Stimulated activated naive CD8-positive, alpha-beta T cell treated with anti-CD3 and anti-CD28 coated beads, Interleukin-15, Interleukin-2, amounts not matched to agents 100 U/mL and 50 U/mL, for 24 hours (primary cell): Measurements from ENCODE around the gene ZFPL1.

Experiments used
- ATAC-seq: fragments of 150-1000 bp; cut with Tn5 transposase; one replicate; pipeline ENCODE4 v1.10.0; 2021
- DNase-seq: peaks from one replicate; pipeline ENCODE4 v3.0.0; 2021

Gene ZFPL1

GRCh38 chr11:65095427-65095826 lies 11.4 kb downstream of the ZFPL1 start:
- DNase-seq, result no peak
- no peak for ATAC-seq

DNA sequence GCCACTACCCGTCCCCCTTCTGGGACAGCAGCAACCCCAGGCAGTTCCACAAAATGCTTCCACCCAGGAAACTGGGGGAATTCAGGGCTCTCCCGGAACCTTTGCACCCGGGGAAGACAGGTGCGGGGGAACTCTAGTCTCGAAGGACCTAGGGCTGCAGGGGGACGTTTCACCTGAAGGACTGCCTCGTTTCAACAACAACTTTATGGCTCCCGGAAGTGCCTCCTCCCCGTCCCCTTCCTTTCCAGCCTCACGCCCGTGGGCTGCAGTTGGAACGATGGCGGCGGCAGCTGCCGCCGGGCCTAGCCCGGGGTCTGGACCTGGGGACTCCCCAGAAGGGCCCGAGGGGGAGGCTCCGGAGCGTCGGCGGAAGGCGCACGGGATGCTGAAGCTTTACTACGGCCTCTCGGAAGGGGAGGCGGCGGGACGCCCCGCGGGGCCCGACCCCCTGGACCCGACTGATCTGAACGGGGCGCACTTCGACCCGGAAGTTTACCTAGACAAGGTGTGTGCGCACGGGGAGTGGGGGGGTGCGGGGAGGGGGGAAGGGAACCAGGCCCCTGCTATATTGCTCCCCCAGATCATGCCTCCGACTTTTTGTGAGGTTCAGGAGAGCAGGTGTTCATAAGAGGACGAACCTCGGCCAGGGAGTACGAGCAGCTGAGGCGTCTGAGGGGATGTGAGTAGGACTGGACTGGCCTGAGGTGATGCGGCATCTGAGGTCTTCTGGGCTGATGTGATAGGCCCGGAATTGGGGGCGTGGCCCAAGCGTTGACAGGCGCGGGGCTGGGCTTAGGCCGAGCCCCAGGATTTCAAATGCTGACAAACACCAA lies 12.2 kb downstream of the ZFPL1 start, which contains the start of gene VPS51:
TSS of gene VPS51 (plus strand) at position 241 of the 833 bp plus-strand sequence. CDS start at position 278, 37 bp downstream.
- ATAC-seq, result peak; percentile 96
- peak; percentile 88 for DNase-seq

DNA sequence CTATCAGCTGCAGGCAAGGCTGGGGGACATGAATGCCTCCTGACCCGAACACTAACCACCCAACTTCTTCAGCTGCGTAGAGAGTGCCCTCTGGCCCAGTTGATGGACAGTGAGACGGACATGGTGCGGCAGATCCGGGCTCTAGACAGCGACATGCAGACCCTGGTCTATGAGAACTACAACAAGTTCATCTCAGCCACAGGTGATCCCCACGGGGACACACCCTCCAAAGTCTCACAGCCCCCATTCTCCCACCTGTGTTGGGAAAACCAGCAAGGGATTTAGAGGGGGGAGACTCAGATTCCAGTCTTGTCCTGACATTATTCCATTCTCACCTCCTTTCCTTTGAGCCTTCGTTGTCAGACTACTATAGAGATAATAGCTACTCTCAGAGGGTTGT lies 12.9 kb downstream of the ZFPL1 start:
- DNase-seq, result no peak
- no peak for ATAC-seq

GRCh38 chr11:65100674-65101350 lies 16.8 kb downstream of the ZFPL1 start:
- no peak for ATAC-seq
- DNase-seq, result no peak

GRCh38 chr11:65102142-65103095 lies 18.4 kb downstream of the ZFPL1 start:
- ATAC-seq (no peak), DNase-seq (no peak)

- ATAC-seq (no peak), DNase-seq (no peak)
Observed at GRCh38 chr11:65103476-65103875, 19.5 kb downstream of the ZFPL1 start.

- no peak for ATAC-seq
- DNase-seq, result no peak
Observed at GRCh38 chr11:65104628-65105027, 20.6 kb downstream of the ZFPL1 start.

DNA sequence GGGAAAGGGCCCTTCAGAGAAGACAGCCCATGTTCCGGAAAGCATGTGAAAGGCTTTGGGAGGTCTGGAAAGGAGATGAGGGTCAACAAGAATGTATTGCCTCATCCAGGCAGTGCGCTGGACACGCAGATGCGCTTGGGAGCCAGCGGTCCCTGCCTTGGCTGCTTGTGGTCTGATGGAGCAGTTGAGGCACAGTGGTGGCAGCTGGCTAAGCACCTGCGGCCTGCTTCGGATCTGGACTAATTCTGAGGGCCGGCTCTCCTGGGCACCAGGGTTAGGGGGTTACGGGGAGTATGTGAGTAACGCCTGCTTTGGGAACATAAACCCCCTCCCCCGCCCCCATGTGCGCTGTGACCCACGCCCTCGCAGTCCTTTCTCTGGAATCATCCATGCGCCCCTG lies 23.1 kb downstream of the ZFPL1 start:
- DNase-seq (no peak), ATAC-seq (no peak)

DNA sequence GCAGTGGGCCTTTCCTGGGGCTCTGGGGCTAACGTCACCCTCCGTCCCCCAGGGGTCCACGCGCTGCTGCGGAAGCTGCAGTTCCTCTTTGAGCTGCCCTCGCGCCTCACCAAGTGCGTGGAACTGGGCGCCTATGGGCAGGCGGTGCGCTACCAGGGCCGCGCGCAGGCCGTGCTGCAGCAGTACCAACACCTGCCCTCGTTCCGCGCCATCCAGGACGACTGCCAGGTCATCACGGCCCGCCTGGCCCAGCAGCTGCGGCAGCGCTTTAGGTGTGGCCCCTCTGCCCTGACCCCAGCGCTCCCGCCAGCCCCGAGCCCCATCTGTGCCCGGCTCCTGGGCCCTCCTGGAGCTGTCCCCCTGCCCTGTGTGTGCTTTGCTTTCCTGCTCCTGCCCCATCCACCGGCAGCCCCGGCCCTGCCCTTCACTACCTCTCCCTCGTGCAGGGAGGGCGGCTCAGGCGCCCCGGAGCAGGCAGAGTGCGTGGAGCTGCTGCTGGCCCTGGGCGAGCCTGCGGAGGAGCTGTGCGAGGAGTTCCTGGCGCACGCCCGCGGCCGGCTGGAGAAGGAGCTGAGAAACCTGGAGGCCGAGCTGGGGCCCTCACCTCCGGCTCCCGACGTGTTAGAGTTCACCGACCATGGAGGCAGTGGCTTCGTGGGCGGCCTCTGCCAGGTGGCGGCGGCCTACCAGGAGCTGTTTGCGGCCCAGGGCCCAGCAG lies 23.9 kb downstream of the ZFPL1 start:
- DNase-seq (no peak), ATAC-seq (no peak)

- DNase-seq (no peak), ATAC-seq (no peak)
Observed at GRCh38 chr11:65108469-65109123, 24.6 kb downstream of the ZFPL1 start.

DNA sequence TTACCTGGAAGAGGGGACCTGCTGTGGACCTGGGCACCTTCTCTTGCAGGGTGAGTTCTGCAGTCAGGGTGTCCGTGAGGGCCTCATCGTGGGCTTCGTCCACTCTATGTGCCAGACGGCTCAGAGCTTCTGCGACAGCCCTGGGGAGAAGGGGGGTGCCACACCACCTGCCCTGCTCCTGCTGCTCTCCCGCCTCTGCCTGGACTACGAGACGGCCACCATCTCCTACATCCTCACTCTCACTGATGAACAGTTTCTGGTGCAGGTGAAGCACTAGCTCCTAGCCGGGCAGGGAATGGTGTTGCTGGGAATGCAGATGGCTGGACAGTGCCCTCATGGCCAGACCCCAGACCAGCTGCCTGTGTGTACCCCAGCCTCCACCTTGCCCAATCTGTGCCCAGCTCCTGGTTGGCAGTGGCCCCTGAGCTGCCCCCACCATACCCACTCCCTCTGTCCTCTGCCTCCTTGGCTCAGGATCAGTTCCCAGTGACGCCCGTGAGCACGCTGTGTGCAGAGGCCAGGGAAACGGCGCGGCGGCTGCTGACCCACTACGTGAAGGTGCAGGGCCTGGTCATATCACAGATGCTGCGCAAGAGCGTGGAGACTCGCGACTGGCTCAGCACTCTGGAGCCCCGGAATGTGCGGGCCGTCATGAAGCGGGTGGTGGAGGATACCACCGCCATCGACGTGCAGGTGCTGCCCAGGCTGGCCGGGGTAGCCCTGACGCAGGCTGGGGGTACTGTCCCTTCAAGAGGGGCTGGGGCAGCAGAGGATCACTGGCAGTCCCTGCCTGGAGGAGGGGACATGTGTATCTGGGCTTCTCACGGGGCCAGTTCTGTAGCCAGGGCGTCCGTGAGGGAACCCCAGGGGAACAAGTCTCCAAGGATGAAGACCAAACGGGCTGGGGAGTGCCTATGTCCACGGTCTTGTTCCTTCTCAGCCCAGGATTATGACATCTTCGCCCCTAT lies 25.5 kb downstream of the ZFPL1 start:
- ATAC-seq, result no peak
- no peak for DNase-seq

DNA sequence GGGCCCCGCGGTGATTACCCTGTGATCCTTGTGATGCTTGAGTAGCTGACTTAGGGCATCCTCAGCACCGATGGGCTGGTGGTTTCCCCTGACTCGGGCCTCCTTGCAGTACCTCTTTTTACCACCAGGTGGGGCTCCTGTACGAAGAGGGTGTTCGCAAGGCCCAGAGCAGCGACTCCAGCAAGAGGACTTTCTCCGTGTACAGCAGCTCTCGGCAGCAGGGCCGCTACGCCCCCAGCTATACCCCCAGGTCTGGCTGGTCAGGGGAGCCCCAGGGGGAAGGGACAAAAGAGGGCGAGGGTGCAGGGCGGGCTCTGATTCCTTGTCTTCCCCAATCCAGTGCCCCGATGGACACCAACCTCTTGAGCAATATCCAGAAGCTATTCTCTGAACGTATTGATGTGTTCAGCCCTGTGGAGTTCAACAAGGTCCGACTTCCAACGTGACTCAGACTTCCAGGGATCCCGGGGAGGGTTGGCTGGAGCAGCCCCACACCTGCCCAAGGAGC lies 26.4 kb downstream of the ZFPL1 start:
- DNase-seq (peak; percentile 99), ATAC-seq (peak; percentile 52)

DNA sequence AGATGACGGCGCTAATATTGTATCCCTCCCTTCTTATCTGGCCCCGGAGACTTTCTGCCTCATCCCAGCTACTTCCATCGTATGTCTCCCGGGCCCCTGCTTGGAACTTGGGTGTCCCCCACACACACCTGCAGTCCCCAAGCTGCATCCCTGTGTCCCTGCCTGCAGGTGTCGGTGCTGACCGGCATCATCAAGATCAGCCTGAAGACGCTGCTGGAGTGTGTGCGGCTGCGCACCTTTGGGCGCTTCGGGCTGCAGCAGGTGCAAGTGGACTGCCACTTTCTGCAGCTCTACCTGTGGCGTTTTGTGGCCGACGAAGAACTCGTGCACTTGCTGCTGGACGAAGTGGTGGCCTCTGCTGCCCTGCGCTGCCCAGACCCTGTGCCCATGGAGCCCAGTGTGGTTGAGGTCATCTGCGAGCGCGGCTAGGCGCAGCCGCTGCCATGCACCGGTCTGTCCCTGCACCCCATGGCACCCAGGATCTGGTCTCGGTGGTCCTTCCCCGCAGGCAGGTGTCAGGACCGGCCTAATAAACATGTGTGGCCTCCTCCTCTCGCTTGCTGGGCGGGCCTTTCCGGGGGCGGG lies 27.2 kb downstream of the ZFPL1 start:
- ATAC-seq, result no peak
- DNase-seq, result no peak

DNA sequence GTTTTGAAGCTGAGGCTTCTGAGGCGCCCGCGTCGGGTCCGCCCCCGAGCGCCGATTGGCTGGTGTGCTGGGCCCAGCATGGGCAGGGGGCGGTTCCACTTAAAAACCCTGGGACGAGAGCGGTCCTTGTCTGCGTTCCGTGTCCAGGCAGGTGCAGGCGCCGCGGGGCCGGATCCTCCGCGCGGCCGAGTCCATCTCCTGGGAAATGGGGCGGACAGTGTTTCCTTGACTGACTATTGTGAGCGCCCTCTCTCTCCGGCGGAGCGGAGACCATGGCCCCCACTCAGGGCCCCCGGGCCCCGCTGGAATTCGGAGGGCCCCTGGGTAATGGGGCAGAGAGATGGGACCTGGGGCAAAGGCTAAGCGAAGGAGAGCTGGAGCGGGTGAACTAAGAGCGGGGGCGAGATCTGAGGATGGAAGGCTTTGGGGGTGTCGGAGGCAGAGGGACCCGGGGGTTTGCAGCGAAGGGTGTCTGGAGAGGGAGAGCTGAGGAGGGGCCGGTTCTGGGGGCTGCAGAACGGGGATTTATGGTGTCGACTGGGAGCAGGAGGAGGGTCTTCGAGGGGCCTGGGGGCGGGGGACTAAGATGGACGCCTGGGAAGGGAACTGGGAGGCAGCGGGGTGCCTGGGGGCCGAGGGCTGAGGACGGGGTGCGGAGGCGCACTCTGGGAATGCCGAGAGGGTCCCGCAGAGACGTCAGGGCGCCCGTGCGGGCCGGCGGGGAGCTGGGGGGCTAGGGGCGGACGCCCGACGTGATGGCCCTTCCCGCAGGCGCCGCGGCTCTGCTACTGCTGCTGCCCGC lies 27.9 kb downstream of the ZFPL1 start, which contains the start of gene TM7SF2:
TSS of gene TM7SF2 (plus strand) at position 129 of the 802 bp plus-strand sequence. CDS start at position 273, 144 bp downstream.
- ATAC-seq (peak; percentile 79), DNase-seq (peak; percentile 97)

GRCh38 chr11:65112546-65113360 lies 28.7 kb downstream of the ZFPL1 start:
- peak; percentile 26 for ATAC-seq
- DNase-seq, result peak; percentile 82

GRCh38 chr11:65113361-65113756 lies 29.3 kb downstream of the ZFPL1 start:
- ATAC-seq (no peak), DNase-seq (no peak)

DNA sequence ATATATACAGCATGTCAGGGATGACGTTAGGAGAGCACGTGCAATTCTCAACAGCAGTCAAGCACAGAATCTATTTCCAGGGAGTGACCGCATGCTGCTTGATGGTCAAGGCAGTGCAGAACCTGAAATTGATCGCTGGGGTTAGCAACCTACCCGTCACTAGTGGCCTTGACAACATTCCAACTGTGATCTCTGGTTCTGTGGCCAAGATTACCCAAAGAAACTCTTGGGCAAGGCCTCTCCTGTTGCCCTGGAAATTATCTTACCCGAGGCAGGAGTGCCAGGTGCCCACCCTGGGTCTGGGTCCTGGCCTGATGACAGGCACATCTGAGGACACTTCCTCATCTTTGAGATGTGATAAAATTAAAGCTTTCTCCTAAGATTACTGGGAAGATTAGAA lies 29.8 kb downstream of the ZFPL1 start:
- ATAC-seq (no peak), DNase-seq (no peak)
